Activated T-cell treated with anti-CD3 and anti-CD28 coated beads for 48 hours (primary cell): ENCODE measurements around the gene TRMT11.
"Not testable (repeated sequence)": the region's sequence is repeated elsewhere in the genome, so short reads cannot be mapped to it uniquely, and the experiment has no call there.

Experiments
- DNase-seq: peaks from one replicate; pipeline ENCODE4 v3.0.0-alpha.2; 2020; ENCODE audit warnings: low read depth

Gene TRMT11

DNA sequence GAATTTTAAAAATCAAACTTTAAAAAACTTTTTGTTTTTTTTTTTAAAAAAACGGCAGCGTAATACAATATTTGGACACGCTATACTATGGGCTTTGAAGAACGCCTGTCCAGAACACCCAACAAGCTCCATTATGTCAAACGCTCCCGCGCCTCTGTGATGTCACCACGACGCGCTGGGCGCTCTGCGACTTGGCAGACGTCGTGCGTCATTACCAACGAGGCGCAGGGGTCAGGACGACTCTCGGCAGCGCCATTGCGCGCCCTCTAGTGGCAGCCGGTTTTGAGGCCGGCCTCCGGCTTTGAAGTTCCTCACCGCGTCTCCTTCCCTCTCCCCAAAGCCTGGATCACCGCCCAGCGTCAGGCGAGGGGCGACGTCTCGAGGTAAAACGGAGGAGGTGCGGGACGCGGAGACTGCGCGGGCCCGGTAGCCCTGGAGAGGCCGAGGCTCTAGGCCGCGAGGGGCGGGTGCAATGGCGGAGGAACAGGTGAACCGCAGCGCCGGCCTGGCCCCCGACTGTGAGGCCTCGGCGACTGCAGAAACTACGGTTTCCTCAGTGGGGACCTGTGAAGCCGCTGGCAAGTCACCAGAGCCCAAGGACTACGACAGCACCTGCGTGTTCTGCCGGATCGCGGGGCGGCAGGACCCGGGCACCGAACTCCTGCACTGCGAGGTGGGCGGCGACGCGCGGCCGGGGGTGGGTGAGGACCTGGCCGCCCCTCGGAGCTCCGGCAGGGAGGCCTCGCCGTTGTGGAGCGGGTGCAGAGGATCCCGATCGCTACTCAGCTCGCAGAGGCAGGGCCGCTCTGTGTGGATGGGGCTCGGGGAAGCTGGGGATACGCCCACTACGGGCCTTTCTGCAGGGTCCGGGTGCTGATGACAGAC is 29.6 kb upstream of the TRMT11 start, which contains the start of gene HINT3:
HINT3 (plus strand) TSS at position 265 of the 885 bp plus-strand sequence; CDS start at position 473, 208 bp downstream.
- peak; percentile 98 for DNase-seq

DNA sequence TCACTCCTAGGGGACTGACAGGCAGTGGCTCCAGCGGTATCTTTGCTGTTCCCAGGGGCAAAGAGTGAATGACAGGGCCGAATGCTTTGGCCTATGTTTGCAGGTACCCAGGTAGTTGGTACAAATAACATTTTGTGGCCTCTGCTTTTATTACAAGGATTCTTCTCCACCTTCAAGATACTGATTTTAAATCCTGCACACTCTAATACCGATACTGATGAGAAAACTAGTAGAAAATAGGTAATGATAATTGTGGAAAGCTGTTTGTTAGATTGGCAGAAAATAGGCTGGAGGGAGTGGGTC is 29.0 kb upstream of the TRMT11 start:
- no peak for DNase-seq

DNA sequence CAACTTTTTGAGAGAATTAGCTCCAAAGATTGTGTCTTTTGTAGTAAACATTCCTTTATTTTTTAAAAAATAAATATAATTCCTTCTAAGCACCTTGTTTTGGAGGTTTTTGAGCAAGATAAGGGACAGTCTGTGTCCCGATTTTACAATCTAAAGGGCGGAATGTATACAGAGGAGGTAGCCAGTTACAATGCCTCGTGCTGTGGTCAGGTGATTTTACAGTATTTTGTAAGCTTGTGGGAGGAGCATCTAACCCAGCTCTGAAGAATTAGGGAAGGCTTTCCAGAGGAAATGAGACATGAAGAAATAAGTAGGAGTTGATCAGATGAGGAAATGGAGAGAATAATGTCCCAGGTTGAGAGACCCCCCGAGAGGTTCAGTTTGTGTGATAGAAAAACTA is 28.5 kb upstream of the TRMT11 start:
- no peak for DNase-seq

DNA sequence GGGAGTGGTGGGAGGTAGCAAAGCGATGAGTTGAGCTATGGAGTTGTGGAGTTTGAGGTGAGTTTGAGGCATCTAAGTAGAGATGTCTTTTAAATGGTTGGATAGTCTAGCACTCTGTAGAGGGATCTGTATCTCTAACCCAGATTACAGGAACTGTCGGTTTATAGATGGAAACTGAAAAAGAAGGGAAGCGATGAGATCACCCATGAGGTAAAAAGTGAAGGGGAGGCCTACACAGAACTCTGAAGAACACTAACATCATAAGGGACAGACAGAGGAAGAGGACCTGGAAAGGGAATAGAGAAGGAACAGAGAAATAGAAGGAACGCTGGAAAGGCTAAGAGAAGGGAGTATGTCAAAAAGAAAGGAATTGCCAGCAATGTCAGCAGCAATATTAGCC is 27.3 kb upstream of the TRMT11 start:
- DNase-seq = no peak

DNA sequence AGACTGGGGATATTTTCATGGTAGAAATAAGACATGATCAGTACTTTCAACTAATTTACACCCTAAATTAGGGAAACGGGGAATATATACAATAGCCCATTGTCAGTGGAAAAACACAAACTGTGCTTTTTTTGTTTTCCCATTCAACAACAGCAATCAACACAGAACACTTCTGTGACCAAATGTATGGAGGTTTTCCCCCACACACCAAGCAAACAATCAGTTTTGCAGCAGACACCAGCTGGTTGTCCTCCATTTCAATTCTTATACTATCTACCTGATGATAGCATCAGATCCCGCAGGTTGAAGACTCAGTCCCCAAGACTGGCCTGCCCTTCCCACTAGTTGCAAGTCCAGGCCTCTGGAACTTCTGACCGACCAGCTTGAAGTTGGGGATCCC is 25.2 kb upstream of the TRMT11 start:
- no peak for DNase-seq

DNA sequence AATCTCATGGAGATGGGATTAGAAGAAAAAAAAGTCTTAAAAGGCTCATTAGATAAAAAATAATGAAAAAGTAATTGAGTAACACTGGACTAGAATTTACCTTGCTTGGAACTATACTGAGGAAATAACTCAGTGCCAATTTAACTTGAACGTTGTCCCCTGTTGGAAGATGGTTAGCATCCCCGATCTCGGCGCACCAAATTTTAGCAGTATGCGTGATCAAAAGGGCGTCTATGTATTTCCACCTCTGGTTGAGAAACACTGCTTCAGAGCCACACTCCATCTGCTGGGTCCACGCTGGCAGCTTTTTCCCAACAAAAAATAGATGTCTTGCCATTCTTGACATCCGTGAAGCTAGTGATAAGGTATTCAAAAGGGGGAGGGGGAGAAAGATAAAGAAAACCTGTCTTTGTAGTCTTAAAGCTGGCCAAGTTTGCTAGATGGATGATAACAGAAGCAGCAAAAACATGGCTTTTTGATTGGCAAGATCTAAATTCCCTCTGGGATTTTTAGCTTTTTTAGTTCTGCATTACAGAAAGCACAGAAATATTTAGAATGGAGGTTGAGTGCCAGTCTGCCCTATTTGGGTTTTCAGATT is 23.3 kb upstream of the TRMT11 start:
- DNase-seq = no peak

DNA sequence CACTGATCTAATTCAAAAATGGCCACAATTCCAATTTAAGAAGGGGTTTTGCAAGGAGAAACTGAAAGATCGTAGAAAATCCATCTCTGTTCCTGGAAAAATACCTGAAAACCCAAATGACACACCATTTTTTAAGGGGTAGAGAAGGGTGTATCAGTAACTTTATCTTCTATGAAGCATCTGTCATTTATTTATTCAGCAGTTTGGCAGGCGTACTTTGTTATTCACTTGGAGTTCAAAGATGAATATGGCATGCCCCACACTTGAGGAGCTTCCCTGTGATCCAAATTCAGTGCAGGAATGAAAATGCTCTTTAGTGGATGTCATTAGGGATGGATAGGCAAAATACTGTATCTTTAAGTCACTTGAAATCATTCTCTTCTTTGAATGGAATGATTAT is 22.5 kb upstream of the TRMT11 start:
- DNase-seq = no peak

DNA sequence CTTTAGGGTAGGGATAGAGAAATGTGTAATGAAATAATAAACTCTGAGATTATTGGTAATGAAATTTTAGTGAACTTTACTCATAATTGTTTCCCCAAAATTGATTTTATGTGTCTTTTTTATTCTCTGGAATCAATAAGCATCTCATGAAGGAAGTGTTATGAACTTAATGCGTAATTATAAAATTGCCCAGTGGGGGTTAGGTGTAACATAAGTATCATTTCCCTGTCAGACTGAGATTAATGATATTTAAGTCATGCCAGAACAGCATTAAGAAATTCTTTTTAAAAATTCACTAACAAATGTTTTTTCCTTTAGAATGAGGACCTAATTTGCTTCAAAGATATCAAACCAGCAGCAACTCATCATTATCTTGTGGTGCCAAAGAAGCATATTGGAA is 19.8 kb upstream of the TRMT11 start:
- no peak for DNase-seq

DNA sequence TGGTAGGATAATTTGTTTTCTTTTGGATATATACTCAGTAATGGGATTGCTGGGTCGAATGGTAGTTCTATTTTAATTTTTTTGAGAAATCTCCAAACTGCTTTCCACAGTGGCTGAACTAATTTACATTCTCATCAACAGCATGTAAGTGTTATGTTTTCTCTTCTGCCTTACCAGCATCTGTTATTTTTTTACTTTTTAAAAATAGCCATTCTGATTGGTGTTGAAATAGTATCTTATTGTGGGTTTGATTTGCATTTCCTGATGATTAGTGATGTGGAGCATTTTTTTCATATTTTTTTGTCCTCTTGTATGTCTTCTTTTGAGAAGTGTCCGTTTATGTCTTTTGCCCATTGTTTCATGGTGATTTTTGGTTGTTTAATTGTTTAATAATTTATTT is 17.8 kb upstream of the TRMT11 start:
- no peak for DNase-seq

DNA sequence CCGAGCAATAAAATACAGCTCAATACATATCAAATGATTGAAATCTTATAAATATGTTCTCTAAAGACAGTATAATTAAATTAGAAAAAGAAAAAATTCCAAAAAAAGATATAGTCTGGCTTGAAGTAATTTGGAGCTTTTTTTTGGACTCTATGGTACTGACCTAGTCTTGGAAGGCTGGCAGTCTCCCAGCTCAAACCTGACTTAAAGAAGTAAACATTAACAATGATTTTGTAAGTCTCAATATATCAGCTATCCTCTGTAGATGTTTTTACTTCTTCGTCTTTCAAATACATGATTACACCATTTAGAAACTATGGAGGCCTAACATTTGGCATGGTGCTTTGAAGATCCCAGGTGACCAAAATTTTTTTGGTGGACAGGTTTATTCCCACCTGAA is 15.6 kb upstream of the TRMT11 start:
- DNase-seq = no peak

DNA sequence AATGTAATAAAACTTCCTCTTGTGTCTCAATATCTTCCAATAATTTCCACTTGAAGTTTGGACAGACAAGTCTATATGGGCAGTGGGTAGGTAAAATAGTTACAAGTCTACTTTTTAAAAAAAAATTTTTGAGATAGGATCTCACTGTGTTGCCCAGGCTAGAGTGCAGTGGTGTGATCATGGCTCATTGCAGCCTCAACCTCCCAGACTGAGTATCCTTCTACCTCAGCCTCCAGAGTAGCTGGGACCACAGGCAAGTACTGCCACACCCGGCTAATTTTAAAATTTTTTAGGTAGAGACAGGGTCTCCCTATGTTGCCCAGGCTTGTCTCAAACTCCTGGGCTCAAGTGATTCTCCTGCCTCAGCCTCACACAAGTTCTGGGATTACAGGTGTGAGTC is 13.9 kb upstream of the TRMT11 start:
- DNase-seq = not testable (repeated sequence)

DNA sequence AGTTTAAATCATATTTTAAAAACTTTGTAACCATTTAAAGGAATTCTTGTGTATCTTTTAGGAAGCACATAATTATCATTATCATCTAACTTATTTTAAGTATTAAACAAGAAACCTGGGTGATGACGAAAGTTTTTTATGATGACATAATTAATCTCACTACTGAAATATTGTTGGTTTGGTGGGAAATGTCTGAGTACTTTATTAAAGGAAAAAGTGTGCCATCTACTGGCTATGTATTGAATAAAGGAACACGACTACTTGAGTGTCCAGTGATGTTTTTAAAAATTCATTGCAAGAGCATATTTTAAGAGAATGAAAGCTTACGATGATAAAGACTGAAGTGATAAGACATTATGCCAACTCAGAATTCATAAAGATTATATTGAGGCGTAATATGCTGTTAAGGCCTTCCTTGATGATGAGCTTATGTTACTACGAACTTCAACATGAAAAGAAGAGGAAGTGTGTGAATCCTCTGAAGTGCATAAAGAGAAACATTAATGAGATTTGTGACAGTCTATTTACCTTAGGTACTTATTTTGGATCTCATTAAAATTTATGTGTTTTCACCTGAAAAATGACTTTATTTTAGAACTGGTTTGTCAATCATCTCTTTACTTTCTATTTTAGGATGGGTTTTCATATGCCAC is 12.0 kb upstream of the TRMT11 start:
- DNase-seq = no peak

DNA sequence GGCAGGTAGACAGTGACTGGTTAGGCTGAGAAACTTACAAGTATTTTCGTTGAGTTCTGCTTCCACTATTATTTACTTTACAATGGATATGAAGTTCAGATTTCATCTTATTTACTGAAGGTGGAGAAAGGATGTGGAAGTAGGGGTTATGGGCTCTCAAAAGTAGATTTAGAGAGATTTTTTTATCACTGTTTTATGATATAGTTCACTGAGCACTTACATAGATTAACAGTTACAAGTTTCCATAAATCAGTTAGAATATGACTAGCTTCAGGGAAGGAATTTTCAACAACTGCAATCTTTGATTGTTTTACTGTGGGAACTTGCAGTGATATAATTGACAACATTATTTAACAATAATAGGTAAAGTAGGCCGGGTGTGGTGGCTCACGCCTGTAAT is 7.2 kb upstream of the TRMT11 start:
- DNase-seq = no peak

DNA sequence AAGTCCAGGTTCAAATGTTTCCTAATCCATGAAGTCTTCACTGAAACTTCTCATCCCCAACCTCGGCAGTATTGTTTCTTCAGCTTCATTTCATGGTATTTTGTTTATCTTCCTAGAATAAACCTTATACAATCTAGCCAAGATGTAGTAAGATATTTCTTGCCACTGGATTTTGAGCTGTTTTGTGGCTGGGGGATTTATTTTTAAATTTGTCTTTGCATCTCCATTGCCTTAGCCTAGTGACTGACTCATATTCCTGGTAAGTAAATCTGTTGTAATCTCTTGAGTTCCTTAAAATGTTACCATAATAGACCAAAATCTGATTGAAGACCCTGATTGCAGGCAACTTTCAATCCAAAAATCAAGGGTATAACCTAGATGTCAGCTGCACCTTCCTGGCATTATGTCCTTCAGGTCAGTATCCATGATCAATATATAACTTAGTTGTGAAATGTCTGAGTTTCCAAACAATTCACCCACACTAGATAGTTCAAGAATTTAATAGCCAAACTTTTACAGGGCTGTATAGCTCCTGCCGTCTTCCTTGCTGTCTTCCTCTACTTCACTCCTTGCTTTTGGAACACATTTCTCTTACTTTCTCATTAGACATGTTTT is 4.7 kb upstream of the TRMT11 start:
- no peak for DNase-seq

DNA sequence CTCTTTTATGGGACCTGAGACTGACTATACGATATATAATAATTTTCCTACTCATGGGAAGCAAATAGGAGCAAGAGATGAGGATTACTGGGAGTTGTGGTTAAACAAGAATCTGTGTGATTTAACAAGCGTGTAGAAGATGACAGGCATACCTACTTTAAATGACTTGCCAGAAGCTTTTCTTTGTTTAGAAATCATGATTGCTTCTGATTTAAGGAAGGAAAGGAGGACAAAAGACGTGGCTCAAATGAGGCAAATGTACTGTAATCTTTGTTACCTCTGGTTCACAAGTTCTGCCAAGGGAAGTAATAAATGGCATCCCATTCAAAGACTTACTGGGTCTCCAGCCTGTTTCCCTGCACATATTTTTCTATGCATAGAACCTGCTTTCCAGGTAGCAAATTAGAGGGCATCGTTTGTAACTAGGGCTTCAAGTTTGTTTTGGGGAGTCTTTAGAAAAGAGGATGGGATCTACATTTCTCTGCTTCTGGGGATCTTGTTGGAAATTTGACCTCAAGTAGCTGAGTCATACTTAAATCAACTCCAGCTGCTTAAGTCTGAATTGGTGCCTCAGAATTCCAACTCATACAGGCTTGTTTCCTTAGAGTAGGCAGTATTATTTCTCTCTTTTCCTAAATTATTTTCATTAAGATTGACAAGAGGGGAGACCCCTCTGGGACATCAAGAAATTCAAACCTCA is 2.9 kb upstream of the TRMT11 start:
- no peak for DNase-seq

DNA sequence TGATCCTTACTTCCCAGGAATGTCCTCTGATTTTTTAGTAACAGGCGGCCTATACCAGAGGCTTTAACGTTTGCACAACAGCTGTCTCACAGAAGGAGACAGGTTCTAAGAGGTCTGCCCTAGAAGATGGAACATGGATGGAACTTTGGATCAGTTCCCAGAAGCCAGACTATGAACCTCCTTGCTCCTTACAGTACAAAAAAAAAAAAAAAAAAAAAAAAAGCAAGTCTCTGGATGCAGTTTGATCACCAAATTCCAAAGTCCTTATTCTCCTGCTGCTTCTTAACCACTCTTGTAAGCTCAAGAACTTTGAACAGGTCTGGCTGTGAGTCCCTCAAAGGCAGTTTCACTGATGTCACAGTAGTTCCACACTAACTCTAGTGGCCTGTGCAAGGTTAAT is 2.0 kb upstream of the TRMT11 start:
- DNase-seq = no peak

DNA sequence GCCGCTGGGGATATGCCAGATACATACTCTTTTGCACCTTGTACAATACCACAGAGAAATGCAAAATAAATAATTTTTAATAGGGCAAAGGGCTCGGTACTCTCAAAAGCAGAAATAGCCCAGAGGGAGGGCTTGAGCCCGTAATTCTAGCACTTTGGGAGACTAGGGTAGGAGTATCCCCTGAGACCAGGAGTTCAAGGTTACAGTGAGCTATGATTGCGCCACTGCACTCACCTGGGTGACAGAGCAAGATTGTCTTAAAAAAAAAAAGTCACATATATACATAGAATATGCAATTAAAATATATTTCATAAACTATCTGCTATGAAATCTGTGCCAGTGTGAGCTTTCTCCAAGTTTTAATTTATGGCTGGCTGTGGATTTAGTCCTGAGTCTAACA is 818 bp upstream of the TRMT11 start:
- no peak for DNase-seq

DNA sequence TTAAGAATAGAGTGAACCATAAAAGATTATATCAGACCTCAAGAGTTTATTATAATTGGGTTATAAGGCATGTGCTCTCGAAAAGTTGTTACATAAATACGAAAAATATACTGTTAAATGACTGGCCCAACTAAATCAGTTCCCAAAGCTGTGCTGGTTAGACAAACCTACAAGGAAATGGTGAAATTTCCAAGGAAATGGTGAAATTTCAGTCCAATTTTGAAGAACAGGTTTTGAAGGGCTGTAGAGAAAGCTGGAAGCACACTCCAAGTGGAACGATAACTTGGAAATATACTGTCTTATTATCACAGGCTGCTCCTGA is 400 bp upstream of the TRMT11 start:
- no peak for DNase-seq

DNA sequence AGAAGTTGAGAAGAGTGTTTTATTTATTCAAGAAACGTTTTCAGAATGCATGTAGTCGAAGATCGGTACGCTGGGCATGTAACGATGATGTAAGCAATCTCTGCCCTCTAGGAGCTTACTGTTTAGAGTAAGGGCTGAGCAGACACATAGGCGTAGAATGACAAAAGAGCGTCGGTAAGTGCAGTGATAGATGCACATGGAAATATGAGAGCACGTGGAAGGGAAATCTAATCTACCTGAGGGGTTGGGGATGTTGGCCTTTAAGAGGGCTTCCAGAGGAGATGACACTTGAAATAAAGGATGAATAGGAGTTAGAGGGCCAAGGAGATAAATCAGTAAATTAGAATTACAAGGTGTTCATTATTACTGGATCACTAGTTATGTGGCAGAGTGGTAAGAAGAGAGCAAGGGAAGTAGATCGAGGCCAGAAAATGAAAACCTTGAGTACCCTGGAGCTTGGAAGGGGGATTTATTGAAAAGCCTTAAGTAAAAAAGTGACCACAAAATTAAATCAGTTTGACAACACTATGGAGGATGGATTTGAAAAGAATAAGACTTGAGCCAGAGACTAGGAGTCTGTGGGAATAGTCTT is 782 bp downstream of the TRMT11 start:
- no peak for DNase-seq

DNA sequence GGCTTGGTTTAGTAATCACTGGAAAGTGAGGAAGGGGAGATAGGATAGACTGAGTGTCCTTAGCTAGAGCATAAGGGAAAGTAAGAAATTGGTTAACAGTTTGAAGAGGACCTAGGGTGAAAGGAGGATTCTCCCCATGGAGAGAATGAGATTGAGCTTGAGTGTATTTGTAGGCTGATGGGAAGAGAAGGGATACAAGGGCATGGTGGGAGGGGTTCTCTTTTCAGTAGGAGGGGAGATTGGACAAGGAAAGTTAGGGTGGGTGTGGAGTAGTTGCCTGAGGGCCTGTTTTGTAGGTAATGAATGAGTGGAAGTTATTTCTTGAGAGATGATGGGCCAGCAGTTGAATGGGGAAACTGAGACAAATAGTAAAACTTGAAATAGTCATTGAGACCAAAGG is 1.9 kb downstream of the TRMT11 start:
- DNase-seq = no peak

DNA sequence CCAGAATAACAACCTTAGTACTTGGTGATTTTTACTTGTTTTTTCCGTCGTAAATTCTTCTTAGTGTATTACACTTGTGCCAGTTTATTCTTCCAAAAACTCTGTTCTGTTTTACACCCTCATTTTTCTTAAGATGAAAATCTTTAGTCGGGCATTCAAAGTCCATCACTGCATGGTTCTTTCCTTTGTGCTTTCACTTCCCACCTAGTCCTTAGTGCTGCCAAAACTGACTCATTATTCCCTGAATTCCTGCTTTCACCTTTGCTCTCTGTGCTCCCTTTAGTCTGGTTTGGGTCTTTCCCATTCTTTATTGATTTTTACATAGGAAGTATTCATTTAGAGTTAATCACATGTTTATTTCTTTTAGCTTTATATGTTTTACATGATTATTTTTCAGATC is 3.3 kb downstream of the TRMT11 start:
- no peak for DNase-seq

DNA sequence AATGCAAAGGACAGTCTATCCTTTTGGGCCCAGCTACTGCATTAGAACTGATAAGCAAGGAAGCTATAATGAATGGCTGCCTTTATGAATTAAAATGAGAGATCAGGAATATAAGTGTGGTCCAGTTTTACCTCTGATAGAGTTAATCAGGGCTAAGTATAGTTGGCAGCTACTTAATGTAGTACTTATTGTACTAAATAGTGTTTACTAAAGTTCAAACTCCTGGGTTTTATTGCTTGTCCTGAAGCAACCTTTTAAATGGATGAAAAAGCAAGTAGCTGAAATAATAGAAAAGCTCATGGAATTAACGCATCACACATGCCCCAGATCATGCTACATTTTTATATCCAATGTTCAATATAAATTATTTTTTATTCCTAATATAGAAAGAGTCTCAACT is 5.3 kb downstream of the TRMT11 start:
- no peak for DNase-seq
